Ishikawa (cell line): Measurements from ENCODE around the gene NPY4R.
"Not testable (repeated sequence)": the region's sequence is repeated elsewhere in the genome, so short reads cannot be mapped to it uniquely, and the experiment has no call there.

Source experiments
- ZBTB7A ChIP-seq: IDR thresholded peaks from 2 replicates; pipeline ENCODE4 v1.6.1; 2012; ENCODE audit warnings: low read depth
- TF ChIP-seq, protein P1 (sequence below): IDR thresholded peaks from 2 replicates; pipeline ENCODE4 v1.6.1; 2012

DNA sequence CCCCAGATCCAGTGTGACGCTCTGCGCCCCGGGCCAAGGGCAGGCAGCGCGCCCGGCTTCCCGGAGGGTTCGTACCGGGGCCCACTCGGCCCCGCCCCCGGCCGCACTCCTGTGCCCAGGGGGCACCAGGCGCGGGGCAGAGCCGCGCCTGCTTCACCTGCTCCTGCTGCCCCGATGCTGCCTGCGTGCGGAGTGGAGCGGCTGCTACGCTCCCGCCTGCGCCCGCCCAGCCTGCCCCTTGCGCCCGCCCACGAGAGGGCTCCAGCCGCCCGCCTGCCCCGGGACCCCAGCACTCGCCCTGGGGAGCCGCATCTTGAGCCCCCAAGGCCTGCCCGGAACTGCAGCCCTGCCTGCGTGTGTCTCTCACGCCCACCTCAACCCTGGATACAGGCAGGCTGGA lies at the start of gene NPY4R:
- TF ChIP-seq, protein P1, sequence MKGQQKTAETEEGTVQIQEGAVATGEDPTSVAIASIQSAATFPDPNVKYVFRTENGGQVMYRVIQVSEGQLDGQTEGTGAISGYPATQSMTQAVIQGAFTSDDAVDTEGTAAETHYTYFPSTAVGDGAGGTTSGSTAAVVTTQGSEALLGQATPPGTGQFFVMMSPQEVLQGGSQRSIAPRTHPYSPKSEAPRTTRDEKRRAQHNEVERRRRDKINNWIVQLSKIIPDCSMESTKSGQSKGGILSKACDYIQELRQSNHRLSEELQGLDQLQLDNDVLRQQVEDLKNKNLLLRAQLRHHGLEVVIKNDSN: not testable (repeated sequence)
- not testable (repeated sequence) for TF ChIP-seq ZBTB7A
